Neural cell (in vitro differentiated cells): ENCODE data around the gene TMEM131.

Experiments
- EZH2 ChIP-seq: fragments of 200-600, 300-800 bp; shearing (Covaris generic), sonication (generic); IDR thresholded peaks from 2 replicates; pipeline ENCODE4 v1.6.1; 2014; ENCODE audit warnings: antibody characterized with exemption, low read length, borderline replicate concordance, mild to moderate bottlenecking; ENCODE audit not compliant: insufficient read depth, poor library complexity, severe bottlenecking
- REST ChIP-seq: IDR thresholded peaks from 2 replicates; pipeline ENCODE4 v1.6.1; 2012; ENCODE audit warnings: borderline replicate concordance

- no peak for TF ChIP-seq EZH2
- no peak for TF ChIP-seq REST
These were observed 283.0 kb downstream of the TMEM131 start for GRCh38 chr2:97712693-97713295.
